ENCODE results near the gene EFNB2.

DNA sequence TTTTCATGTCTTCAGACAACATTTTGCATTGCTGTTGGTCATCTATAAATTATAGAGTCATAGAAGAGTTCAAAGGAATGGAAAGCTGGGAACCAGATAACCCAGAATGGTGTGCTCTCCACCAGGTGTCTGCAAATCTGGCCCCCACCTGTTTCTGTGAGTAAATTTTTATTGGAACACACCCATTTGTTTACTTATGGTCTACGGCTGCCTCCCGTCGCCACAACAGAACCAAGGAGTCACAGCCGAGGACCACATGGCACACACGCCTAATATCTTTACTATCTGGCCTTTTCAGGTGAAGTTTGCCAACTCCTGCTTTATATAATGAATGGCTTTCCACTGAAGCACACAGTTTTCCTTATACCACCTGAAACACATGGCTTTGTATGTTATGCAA is 58.2 kb downstream of the EFNB2 start:
- TF ChIP-seq, protein P1, sequence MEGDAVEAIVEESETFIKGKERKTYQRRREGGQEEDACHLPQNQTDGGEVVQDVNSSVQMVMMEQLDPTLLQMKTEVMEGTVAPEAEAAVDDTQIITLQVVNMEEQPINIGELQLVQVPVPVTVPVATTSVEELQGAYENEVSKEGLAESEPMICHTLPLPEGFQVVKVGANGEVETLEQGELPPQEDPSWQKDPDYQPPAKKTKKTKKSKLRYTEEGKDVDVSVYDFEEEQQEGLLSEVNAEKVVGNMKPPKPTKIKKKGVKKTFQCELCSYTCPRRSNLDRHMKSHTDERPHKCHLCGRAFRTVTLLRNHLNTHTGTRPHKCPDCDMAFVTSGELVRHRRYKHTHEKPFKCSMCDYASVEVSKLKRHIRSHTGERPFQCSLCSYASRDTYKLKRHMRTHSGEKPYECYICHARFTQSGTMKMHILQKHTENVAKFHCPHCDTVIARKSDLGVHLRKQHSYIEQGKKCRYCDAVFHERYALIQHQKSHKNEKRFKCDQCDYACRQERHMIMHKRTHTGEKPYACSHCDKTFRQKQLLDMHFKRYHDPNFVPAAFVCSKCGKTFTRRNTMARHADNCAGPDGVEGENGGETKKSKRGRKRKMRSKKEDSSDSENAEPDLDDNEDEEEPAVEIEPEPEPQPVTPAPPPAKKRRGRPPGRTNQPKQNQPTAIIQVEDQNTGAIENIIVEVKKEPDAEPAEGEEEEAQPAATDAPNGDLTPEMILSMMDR (IDR thresholded peaks at IDR 0.05; ENCODE audit: low read depth, low read length, missing input control), result no peak
- TF ChIP-seq TAF1 (conservative IDR thresholded peaks at IDR 0.05) (no peak), SP1 (IDR thresholded peaks at IDR 0.05) (no peak)

Data from liver (tissue), 3 donors.